Stomach (tissue), 4 donors: ENCODE measurements around the gene MLH3.

ENCODE experiments used
- EP300 ChIP-seq: sonication (generic); formaldehyde crosslinking; IDR thresholded peaks from one replicate; pipeline ENCODE4 v1.6.1; 2017; ENCODE audit warnings: antibody characterized with exemption
- POLR2A ChIP-seq, 4 donors: fragments of 450-650 bp; IDR thresholded peaks; one replicate each; pipeline ENCODE4 v1.6.1; 2016; ENCODE audit warnings: antibody characterized with exemption in 4 of 4, control low read depth in 2 of 4, mild to moderate bottlenecking in 1 of 4, moderate library complexity in 1 of 4
- POLR2AphosphoS5 ChIP-seq, 3 donors: sonication (generic); formaldehyde crosslinking; IDR thresholded peaks; one replicate each; pipeline ENCODE4 v1.6.1; 2016; ENCODE audit warnings: antibody characterized with exemption in 3 of 3

- no peak for TF ChIP-seq POLR2A (IDR thresholded peaks at IDR 0.05)
- TF ChIP-seq EP300: no peak
- TF ChIP-seq POLR2AphosphoS5 (IDR thresholded peaks at IDR 0.05): no peak
Measured at GRCh38 chr14:75042035-75042434, 9.2 kb downstream of the MLH3 start.
